ENCODE measurements around the gene UBASH3A.

UBASH3A gene

DNA sequence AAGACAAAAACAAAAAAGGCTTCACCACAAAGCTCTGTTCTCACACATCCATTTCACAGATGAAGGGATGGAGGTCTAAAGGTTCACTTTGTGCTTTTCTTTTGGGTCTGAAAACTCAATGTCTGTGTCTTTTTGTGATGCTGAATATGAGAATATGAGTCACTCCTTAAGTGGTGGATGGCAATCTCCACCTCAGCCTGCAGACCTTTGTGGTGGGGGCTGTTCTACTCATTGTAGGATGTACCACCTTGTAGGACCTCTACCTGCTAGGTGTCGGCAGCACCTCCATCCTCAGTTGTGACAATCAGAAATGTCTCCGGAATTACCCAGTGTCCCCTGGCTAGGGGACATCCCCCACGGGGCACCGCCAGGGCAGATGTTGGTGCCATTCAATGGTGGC is 42.8 kb downstream of the UBASH3A start:
- H3K9me3 ChIP-seq (ENCODE audit: insufficient read depth, low read depth, low read length): peaks cover 3% of the 10 kb centered on the region
- H4K91ac ChIP-seq (ENCODE audit: low read depth, low read length): no peak overlapping the region
- H3K4me1 ChIP-seq (ENCODE audit: control insufficient read depth in 1 of 2, insufficient read depth in 2 of 2, low read length in 2 of 2): peaks cover 0 to 2% of the 10 kb centered on the region in 2 experiments
- no peaks in the 10 kb centered on the region for H3K79me1 ChIP-seq (ENCODE audit: low read length)
- H4K12ac ChIP-seq (ENCODE audit: low read depth, low read length): no peak overlapping the region
- no peak overlapping the region for H2BK120ac ChIP-seq (ENCODE audit: insufficient read depth, low read length, poor library complexity)
- no peak overlapping the region for H3K14ac ChIP-seq (ENCODE audit: low read length)
- H3K4ac ChIP-seq (ENCODE audit: low read depth, low read length): no peak overlapping the region
- no peak for DNase-seq
- H2BK5ac ChIP-seq (ENCODE audit: low read depth, low read length, poor library complexity): no peak overlapping the region
- H4K8ac ChIP-seq (ENCODE audit: low read depth, low read length): no peak overlapping the region
- H3K4me2 ChIP-seq (ENCODE audit: low read length): no peak overlapping the region
- WGBS (ENCODE audit: extremely low coverage, insufficient coverage, insufficient read length): no CpG with 5 or more reads among the region's 4 CpGs
- H2AFZ ChIP-seq (ENCODE audit: insufficient read depth, low read length, poor library complexity): no peak overlapping the region
- no peak overlapping the region for H3K9ac ChIP-seq (ENCODE audit: low read length)
- H3K36me3 ChIP-seq (ENCODE audit: control insufficient read depth in 1 of 2, insufficient read depth in 2 of 2, low read length in 2 of 2): no peaks in the 10 kb centered on the region
- H3K23ac ChIP-seq (ENCODE audit: low read length): no peak overlapping the region
- H3K4me3 ChIP-seq (ENCODE audit: low read depth, low read length): no peak overlapping the region
- no peaks in the 10 kb centered on the region for H3K79me2 ChIP-seq (ENCODE audit: control insufficient read depth, insufficient read depth, low read length, poor library complexity)
- H3K18ac ChIP-seq (ENCODE audit: low read length): no peak overlapping the region
- H2AK5ac ChIP-seq (ENCODE audit: low read length): no peak overlapping the region
- no peaks in the 10 kb centered on the region for H3K27me3 ChIP-seq (ENCODE audit: insufficient read depth, low read length)
- H2BK12ac ChIP-seq (ENCODE audit: low read length): no peak overlapping the region
- no peak overlapping the region for H3K27ac ChIP-seq (ENCODE audit: low read depth, low read length)

DNA sequence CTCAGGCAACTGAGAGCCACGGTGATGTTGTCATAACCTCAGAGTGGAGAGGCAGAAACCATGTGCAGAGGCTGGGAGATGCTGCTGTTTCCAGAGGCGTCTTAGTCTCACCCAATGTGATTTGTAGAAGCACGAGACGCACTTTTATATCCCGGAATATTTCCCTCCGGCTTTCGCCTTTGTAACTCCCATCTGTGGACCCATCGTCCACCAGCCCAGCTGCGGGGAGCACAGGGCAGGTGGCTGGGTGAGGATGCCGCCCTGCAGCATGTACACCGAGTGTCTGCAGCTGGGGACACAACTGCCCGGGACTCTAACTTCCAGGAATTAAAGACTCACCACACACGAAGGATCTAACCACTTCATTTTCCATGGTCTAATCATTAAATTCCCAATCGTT is 43.5 kb downstream of the UBASH3A start:
- Histone ChIP-seq H3K9me3 (ENCODE audit: insufficient read depth, low read depth, low read length) (peaks cover 3% of the 10 kb centered on the region), H2BK5ac (ENCODE audit: low read depth, low read length, poor library complexity) (no peak overlapping the region), H3K4me1 (ENCODE audit: control insufficient read depth in 1 of 2, insufficient read depth in 2 of 2, low read length in 2 of 2) (peaks cover 0 to 2% of the 10 kb centered on the region in 2 experiments), H2BK120ac (ENCODE audit: insufficient read depth, low read length, poor library complexity) (no peak overlapping the region), H3K36me3 (ENCODE audit: control insufficient read depth in 1 of 2, insufficient read depth in 2 of 2, low read length in 2 of 2) (no peaks in the 10 kb centered on the region), H2BK12ac (ENCODE audit: low read length) (no peak overlapping the region), H4K8ac (ENCODE audit: low read depth, low read length) (no peak overlapping the region), H3K18ac (ENCODE audit: low read length) (no peak overlapping the region), H4K12ac (ENCODE audit: low read depth, low read length) (no peak overlapping the region), H3K23ac (ENCODE audit: low read length) (no peak overlapping the region), H3K4me3 (ENCODE audit: low read depth, low read length) (no peak overlapping the region), H3K9ac (ENCODE audit: low read length) (no peak overlapping the region), H4K91ac (ENCODE audit: low read depth, low read length) (no peak overlapping the region), H2AK5ac (ENCODE audit: low read length) (no peak overlapping the region), H3K79me2 (ENCODE audit: control insufficient read depth, insufficient read depth, low read length, poor library complexity) (no peaks in the 10 kb centered on the region), H3K27me3 (ENCODE audit: insufficient read depth, low read length) (no peaks in the 10 kb centered on the region), H3K4me2 (ENCODE audit: low read length) (no peak overlapping the region), H2AFZ (ENCODE audit: insufficient read depth, low read length, poor library complexity) (no peak overlapping the region), H3K27ac (ENCODE audit: low read depth, low read length) (no peak overlapping the region), H3K4ac (ENCODE audit: low read depth, low read length) (no peak overlapping the region), H3K14ac (ENCODE audit: low read length) (no peak overlapping the region), H3K79me1 (ENCODE audit: low read length) (no peaks in the 10 kb centered on the region)
- no peak for DNase-seq
- WGBS (ENCODE audit: extremely low coverage, insufficient coverage, insufficient read length): no CpG with 5 or more reads among the region's 14 CpGs

DNA sequence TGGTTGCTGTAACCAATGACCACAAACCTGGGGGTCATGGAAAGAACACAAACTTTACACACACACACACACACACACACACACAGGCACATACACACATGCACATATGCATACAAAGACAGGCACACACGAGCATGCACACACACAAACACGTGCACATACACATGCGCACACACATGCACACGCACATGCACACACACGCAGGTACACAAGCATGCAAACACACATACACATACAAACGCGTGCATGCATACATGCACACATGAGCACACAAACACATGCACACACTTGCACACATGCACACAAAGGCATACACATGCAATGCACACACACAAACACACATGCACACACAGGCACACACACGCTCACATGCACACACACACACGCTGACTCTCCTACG is 44.0 kb downstream of the UBASH3A start:
- no peak overlapping the region for H3K4me2 ChIP-seq (ENCODE audit: low read length)
- H4K91ac ChIP-seq (ENCODE audit: low read depth, low read length): no peak overlapping the region
- no peak overlapping the region for H2AK5ac ChIP-seq (ENCODE audit: low read length)
- peaks cover 3% of the 10 kb centered on the region for H3K9me3 ChIP-seq (ENCODE audit: insufficient read depth, low read depth, low read length)
- H2BK12ac ChIP-seq (ENCODE audit: low read length): no peak overlapping the region
- no peaks in the 10 kb centered on the region for H3K79me2 ChIP-seq (ENCODE audit: control insufficient read depth, insufficient read depth, low read length, poor library complexity)
- no peaks in the 10 kb centered on the region for H3K36me3 ChIP-seq (ENCODE audit: control insufficient read depth in 1 of 2, insufficient read depth in 2 of 2, low read length in 2 of 2)
- no CpG with 5 or more reads among the region's 10 CpGs for WGBS (ENCODE audit: extremely low coverage, insufficient coverage, insufficient read length)
- H2BK5ac ChIP-seq (ENCODE audit: low read depth, low read length, poor library complexity): no peak overlapping the region
- no peaks in the 10 kb centered on the region for H3K27me3 ChIP-seq (ENCODE audit: insufficient read depth, low read length)
- H3K27ac ChIP-seq (ENCODE audit: low read depth, low read length): no peak overlapping the region
- no peak overlapping the region for H3K9ac ChIP-seq (ENCODE audit: low read length)
- H3K23ac ChIP-seq (ENCODE audit: low read length): no peak overlapping the region
- peaks cover 0 to 2% of the 10 kb centered on the region in 2 experiments for H3K4me1 ChIP-seq (ENCODE audit: control insufficient read depth in 1 of 2, insufficient read depth in 2 of 2, low read length in 2 of 2)
- H3K18ac ChIP-seq (ENCODE audit: low read length): no peak overlapping the region
- no peak overlapping the region for H4K8ac ChIP-seq (ENCODE audit: low read depth, low read length)
- no peak overlapping the region for H3K4ac ChIP-seq (ENCODE audit: low read depth, low read length)
- H3K4me3 ChIP-seq (ENCODE audit: low read depth, low read length): no peak overlapping the region
- no peak overlapping the region for H3K14ac ChIP-seq (ENCODE audit: low read length)
- no peak overlapping the region for H2AFZ ChIP-seq (ENCODE audit: insufficient read depth, low read length, poor library complexity)
- no peak for DNase-seq
- no peak overlapping the region for H4K12ac ChIP-seq (ENCODE audit: low read depth, low read length)
- H2BK120ac ChIP-seq (ENCODE audit: insufficient read depth, low read length, poor library complexity): no peak overlapping the region
- H3K79me1 ChIP-seq (ENCODE audit: low read length): no peaks in the 10 kb centered on the region

DNA sequence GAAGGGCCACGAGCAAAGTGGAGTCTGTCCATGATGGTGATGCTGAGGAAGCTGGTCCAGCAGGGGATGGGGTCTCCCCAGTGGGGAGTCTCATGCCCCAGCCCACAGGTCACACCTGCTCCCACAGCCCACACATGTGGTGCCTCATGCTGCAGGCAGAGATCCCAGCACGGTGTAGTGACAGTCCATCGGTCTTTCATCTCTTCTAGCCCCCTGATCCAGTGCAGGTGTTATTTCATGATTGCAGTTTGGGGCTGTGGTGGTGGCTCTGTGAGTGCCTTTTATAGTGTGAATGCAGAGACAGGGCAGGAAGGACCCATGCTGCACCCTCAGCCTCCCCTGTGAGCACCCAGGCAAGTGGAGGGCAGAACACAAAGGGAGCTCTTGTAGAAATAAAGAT is 45.0 kb downstream of the UBASH3A start:
- no CpG with 5 or more reads among the region's 3 CpGs for WGBS (ENCODE audit: extremely low coverage, insufficient coverage, insufficient read length)
- Histone ChIP-seq H3K9ac (ENCODE audit: low read length) (no peak overlapping the region), H3K4ac (ENCODE audit: low read depth, low read length) (no peak overlapping the region), H4K91ac (ENCODE audit: low read depth, low read length) (no peak overlapping the region), H3K4me3 (ENCODE audit: low read depth, low read length) (no peak overlapping the region), H3K27ac (ENCODE audit: low read depth, low read length) (no peak overlapping the region), H4K12ac (ENCODE audit: low read depth, low read length) (no peak overlapping the region), H2AK5ac (ENCODE audit: low read length) (no peak overlapping the region), H3K79me1 (ENCODE audit: low read length) (no peaks in the 10 kb centered on the region), H3K18ac (ENCODE audit: low read length) (no peak overlapping the region), H3K14ac (ENCODE audit: low read length) (no peak overlapping the region), H3K4me1 (ENCODE audit: control insufficient read depth in 1 of 2, insufficient read depth in 2 of 2, low read length in 2 of 2) (peaks cover 0 to 2% of the 10 kb centered on the region in 2 experiments), H2BK120ac (ENCODE audit: insufficient read depth, low read length, poor library complexity) (no peak overlapping the region), H3K9me3 (ENCODE audit: insufficient read depth, low read depth, low read length) (peaks cover 3% of the 10 kb centered on the region), H3K4me2 (ENCODE audit: low read length) (no peak overlapping the region), H4K8ac (ENCODE audit: low read depth, low read length) (no peak overlapping the region), H3K79me2 (ENCODE audit: control insufficient read depth, insufficient read depth, low read length, poor library complexity) (no peaks in the 10 kb centered on the region), H3K27me3 (ENCODE audit: insufficient read depth, low read length) (no peaks in the 10 kb centered on the region), H3K23ac (ENCODE audit: low read length) (no peak overlapping the region), H2AFZ (ENCODE audit: insufficient read depth, low read length, poor library complexity) (no peak overlapping the region), H3K36me3 (ENCODE audit: control insufficient read depth in 1 of 2, insufficient read depth in 2 of 2, low read length in 2 of 2) (no peaks in the 10 kb centered on the region), H2BK12ac (ENCODE audit: low read length) (no peak overlapping the region), H2BK5ac (ENCODE audit: low read depth, low read length, poor library complexity) (no peak overlapping the region)
- no peak for DNase-seq
